ENCODE results near the gene ERCC6L2. TPM values are rescaled to one million over a fixed set of nuclear protein-coding genes. Genes with fewer than 3 reads are reported as not detected.

ERCC6L2 gene
- total and polyA plus RNA-seq, 10 of the 15 experiments (the other 5 are each of a cell fraction or from before 2014, with no cell fraction given) = 8.1 to 45.0 (median 22.6) TPM

GRCh38 chr9:95879591-95879990, 4.1 kb downstream of the ERCC6L2 start:
- peaks cover 6% of the 10 kb centered on the region for H3K4me1 ChIP-seq (ENCODE audit: control insufficient read depth, insufficient read depth, low read length)
- no peak overlapping the region for H3K4me3 ChIP-seq
- SMC1A ChIA-PET (ENCODE audit: uncharacterized antibody, unreplicated experiment) = interaction anchor here (1.7 kb wide), 1 partner anchor 11 kb away, joined by 6 read pairs; no protein-coding TSS in a partner anchor
- H3K27ac ChIP-seq (ENCODE audit: control insufficient read depth, insufficient read depth) = no peak overlapping the region
- TF ChIP-seq, protein P1, sequence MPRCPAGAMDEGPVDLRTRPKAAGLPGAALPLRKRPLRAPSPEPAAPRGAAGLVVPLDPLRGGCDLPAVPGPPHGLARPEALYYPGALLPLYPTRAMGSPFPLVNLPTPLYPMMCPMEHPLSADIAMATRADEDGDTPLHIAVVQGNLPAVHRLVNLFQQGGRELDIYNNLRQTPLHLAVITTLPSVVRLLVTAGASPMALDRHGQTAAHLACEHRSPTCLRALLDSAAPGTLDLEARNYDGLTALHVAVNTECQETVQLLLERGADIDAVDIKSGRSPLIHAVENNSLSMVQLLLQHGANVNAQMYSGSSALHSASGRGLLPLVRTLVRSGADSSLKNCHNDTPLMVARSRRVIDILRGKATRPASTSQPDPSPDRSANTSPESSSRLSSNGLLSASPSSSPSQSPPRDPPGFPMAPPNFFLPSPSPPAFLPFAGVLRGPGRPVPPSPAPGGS (IDR thresholded peaks at IDR 0.05; ENCODE audit: borderline replicate concordance, insufficient read depth, low read depth, low read length, poor library complexity, severe bottlenecking) = no peak
- TF ChIP-seq POLR2AphosphoS2 (IDR thresholded peaks at IDR 0.05; ENCODE audit: low read depth, low read length) = no peak
- no peak for TF ChIP-seq POLR2AphosphoS5 (IDR thresholded peaks at IDR 0.05; ENCODE audit: low read length)
- TF ChIP-seq TAF1 (IDR thresholded peaks at IDR 0.05; ENCODE audit: borderline replicate concordance, low read depth, low read length) = no peak
- H3K4me2 ChIP-seq (ENCODE audit: control insufficient read depth, insufficient read depth) = no peak overlapping the region; the same call in 1 of the 2 replicates
- no peak overlapping the region for H2AFZ ChIP-seq (ENCODE audit: control insufficient read depth, low read depth, low read length)
- DNase-seq (ENCODE audit: low read depth, low spot score) (no peak), FAIRE-seq (no peak), ATAC-seq (no peak)
- peaks cover 17% of the 10 kb centered on the region for H3K79me2 ChIP-seq (ENCODE audit: control insufficient read depth, insufficient read depth, low read length)
- no peak overlapping the region for H3K9ac ChIP-seq (ENCODE audit: control insufficient read depth, insufficient read depth, low read length)
- POLR2A ChIA-PET = no interaction called here
- H3K9me3 ChIP-seq (replicated peaks; ENCODE audit: control insufficient read depth, insufficient read depth, low read length) = peaks cover 2% of the 10 kb centered on the region; the same call in 1 of the 3 replicates
- BruUV-seq (replicated peaks) = no TSS peak
- RAD21 ChIA-PET (ENCODE audit: unreplicated experiment) = interaction anchor here (0.8 to 1.5 kb wide), 2 partner anchors 17 to 378 kb away, joined by 3 to 6 read pairs; no protein-coding TSS in a partner anchor
- CTCF ChIA-PET = interaction anchor here (0.7 kb wide), 1 partner anchor 9 kb away, joined by 4 read pairs; no protein-coding TSS in a partner anchor
- in situ Hi-C loops (cut with MboI) (loop anchor here (10.0 kb wide), 1 partner anchor 375 kb away; no protein-coding TSS in a partner anchor), intact Hi-C loops (cut with micrococcal nuclease; ENCODE audit: unreplicated experiment) (loop anchor here (5.0 kb wide), 1 partner anchor 372 kb away; no protein-coding TSS in a partner anchor)
- H4K20me1 ChIP-seq (ENCODE audit: control insufficient read depth, insufficient read depth) = no peaks in the 10 kb centered on the region
- peaks cover 0 to 5% of the 10 kb centered on the region in 2 experiments; a peak in 3 of 4 replicates for H3K36me3 ChIP-seq (ENCODE audit: control insufficient read depth in 2 of 2, insufficient read depth in 2 of 2, low read length in 1 of 2)
- no peaks in the 10 kb centered on the region for H3K27me3 ChIP-seq (replicated peaks in 1 of 2; ENCODE audit: control insufficient read depth in 2 of 2, insufficient read depth in 2 of 2, low read length in 1 of 2)

Measured in GM12878 (cell line).